Endothelial cell of umbilical vein (primary cell): ENCODE measurements around the gene EEIG1. TPM values are rescaled to one million over a fixed set of nuclear protein-coding genes. Genes with fewer than 3 reads are reported as not detected.

Experiments used
- BruUV-seq: library from RNA; stranded (reverse); fragments of 400-500 nt; replicated peaks from 2 replicates; lab custom pipeline; 2021; lab: Mats Ljungman, UMichigan
- CTCF ChIA-PET: fragments of 300-600, 350-600 bp; sonication (Branson Sonifier 250); formaldehyde crosslinking; loops from one replicate; lab custom pipeline; 2021; ENCODE audit warnings: antibody characterized with exemption, inconsistent platforms; lab: Charles Lee
- POLR2A ChIA-PET: fragments of 300-600, 350-600 bp; sonication (Branson Sonifier 250); formaldehyde crosslinking; loops from one replicate; lab custom pipeline; 2021; ENCODE audit warnings: antibody characterized with exemption, inconsistent platforms; lab: Charles Lee
- DNase-seq: peaks from one replicate; pipeline ENCODE4 v3.0.0-alpha.2; 2011; ENCODE audit warnings: low read depth, low spot score
- FAIRE-seq: peaks from 2 replicates; lab custom pipeline; 2011; peaks lifted over from hg19 to GRCh38; lab: Jason Lieb, UNC
- H2AFZ ChIP-seq: 2 replicates; pipeline ENCODE4 v1.6.0; 2012; ENCODE audit warnings: low read depth, low read length, control low read depth, inconsistent platforms
- H3K27ac ChIP-seq: 2 replicates; pipeline ENCODE4 v1.5.1; 2011; ENCODE audit warnings: low read depth, mild to moderate bottlenecking, control low read depth, low read length, moderate library complexity; ENCODE audit not compliant: insufficient read depth
- H3K27me3 ChIP-seq, 2 experiments: 2 replicates each; pipeline versions ENCODE4 v1.6.0 to v1.6.1; 2011; ENCODE audit warnings: low read length in 2 of 2, mixed read lengths in 1 of 2; ENCODE audit not compliant: control insufficient read depth in 2 of 2, insufficient read depth in 2 of 2
- H3K36me3 ChIP-seq, 2 experiments: 2 replicates in 1 of 2; 3 replicates in 1 of 2; pipeline ENCODE4 v1.5.1; 2011; ENCODE audit warnings: low read length in 2 of 2, mild to moderate bottlenecking in 1 of 2, moderate library complexity in 1 of 2; ENCODE audit not compliant: control insufficient read depth in 2 of 2, insufficient read depth in 2 of 2; ENCODE audit errors: extremely low read depth in 1 of 2
- H3K4me1 ChIP-seq: 3 replicates; pipeline ENCODE4 v1.5.1; 2011; ENCODE audit warnings: mild to moderate bottlenecking, low read length; ENCODE audit not compliant: control insufficient read depth, insufficient read depth; ENCODE audit errors: extremely low read depth
- H3K4me2 ChIP-seq: 2 replicates; pipeline ENCODE4 v1.6.1; 2011; ENCODE audit warnings: low read length, control low read depth, mixed read lengths; ENCODE audit not compliant: insufficient read depth
- H3K4me3 ChIP-seq, 3 experiments: fragments of 200-600 bp in 1 of 3; sonication (generic), shearing (Covaris generic) in 1 of 3; replicated peaks in 1 of 3; 2 replicates each; pipeline ENCODE4 v1.5.1; 2011 to 2016; ENCODE audit warnings: control low read depth in 3 of 3, low read length in 3 of 3, mild to moderate bottlenecking in 2 of 3, inconsistent platforms in 1 of 3, low read depth in 1 of 3, moderate library complexity in 1 of 3; ENCODE audit not compliant: insufficient read depth in 1 of 3
- H3K79me2 ChIP-seq: 2 replicates; pipeline ENCODE4 v1.6.0; 2012; ENCODE audit warnings: low read length, inconsistent platforms; ENCODE audit not compliant: control insufficient read depth, insufficient read depth
- H3K9ac ChIP-seq: replicated peaks from 2 replicates; pipeline ENCODE3; 2011; ENCODE audit warnings: low read length, control low read depth; ENCODE audit not compliant: insufficient read depth; ENCODE audit errors: extremely low read depth
- H3K9me1 ChIP-seq: replicated peaks from 3 replicates; pipeline ENCODE4 v1.6.0; 2011; ENCODE audit warnings: mild to moderate bottlenecking, low read length; ENCODE audit not compliant: control insufficient read depth, insufficient read depth; ENCODE audit errors: extremely low read depth
- H3K9me3 ChIP-seq: replicated peaks from 2 replicates; pipeline ENCODE4 v1.5.1; 2012; ENCODE audit warnings: low read length, inconsistent platforms; ENCODE audit not compliant: control insufficient read depth, insufficient read depth
- H4K20me1 ChIP-seq: replicated peaks from 2 replicates; pipeline ENCODE3; 2011; ENCODE audit warnings: mild to moderate bottlenecking, low read length; ENCODE audit not compliant: control insufficient read depth, insufficient read depth; ENCODE audit errors: extremely low read depth
- CTCF ChIP-seq, 2 donors: IDR thresholded peaks; 1 replicate in 1 of 2; 2 replicates in 1 of 2; pipeline ENCODE4 v1.5.1; 2011; ENCODE audit warnings: low read length in 2 of 2, mild to moderate bottlenecking in 2 of 2, moderate library complexity in 2 of 2, control low read depth in 1 of 2, inconsistent platforms in 1 of 2, low read depth in 1 of 2; ENCODE audit not compliant: insufficient read depth in 1 of 2; ENCODE audit errors: extremely low read depth in 1 of 2
- EZH2 ChIP-seq: IDR thresholded peaks from 2 replicates; pipeline ENCODE4 v1.6.1; 2012; ENCODE audit warnings: borderline replicate concordance, low read depth, mild to moderate bottlenecking, moderate library complexity, low read length, inconsistent platforms; ENCODE audit not compliant: severe bottlenecking
- FOS ChIP-seq: IDR thresholded peaks from 2 replicates; pipeline ENCODE4 v1.6.1; 2011; ENCODE audit warnings: mild to moderate bottlenecking, low read length, moderate library complexity, borderline replicate concordance; ENCODE audit not compliant: insufficient read depth
- GATA2 ChIP-seq: IDR thresholded peaks from 2 replicates; pipeline ENCODE4 v1.7.0; 2011; ENCODE audit warnings: low read depth, mild to moderate bottlenecking, moderate library complexity, mixed read lengths, low read length; ENCODE audit not compliant: insufficient read length, insufficient read depth
- JUN ChIP-seq: IDR thresholded peaks from 2 replicates; pipeline ENCODE4 v1.6.1; 2011; ENCODE audit warnings: borderline replicate concordance, low read depth; ENCODE audit not compliant: insufficient read length, insufficient read depth
- MAX ChIP-seq: IDR thresholded peaks from 2 replicates; pipeline ENCODE4 v1.6.1; 2011; ENCODE audit not compliant: insufficient read depth, insufficient read length
- MYC ChIP-seq: IDR thresholded peaks from one replicate; pipeline ENCODE4 v1.6.1; 2011; ENCODE audit warnings: mild to moderate bottlenecking, low read depth, low read length
- POLR2A ChIP-seq: IDR thresholded peaks from 2 replicates; pipeline ENCODE4 v1.6.1; 2012; ENCODE audit warnings: low read depth, mild to moderate bottlenecking, control low read depth, low read length
- POLR2AphosphoS5 ChIP-seq: IDR thresholded peaks from 2 replicates; pipeline ENCODE4 v1.6.1; 2012; ENCODE audit warnings: low read depth, mild to moderate bottlenecking, control low read depth, low read length, moderate library complexity; ENCODE audit not compliant: insufficient read depth
- dilution Hi-C: fragments of 300-500 bp; cut with MboI; formaldehyde crosslinking; loops from one replicate; pipeline ENCODE4 v1.15.0; 2019; ENCODE audit warnings: low sequenced_read_pairs; ENCODE audit not compliant: extremely low pct_ligation_motif_present
- intact Hi-C: fragments of 100-400 bp; cut with micrococcal nuclease; formaldehyde crosslinking; loops from one replicate; pipeline ENCODE4 v1.10.0; 2022
- polyA plus RNA-seq, 4 experiments: library from polyadenylated mRNA; depleted of rRNA in 3 of 4; stranded (reverse) in 3 of 4; unstranded in 1 of 4; fragments of >200 nt; gene quantifications; 2 replicates each; pipeline versions ENCODE4 v1.2.1 to v1.2.3, GENCODE V29; 2011 to 2012; ENCODE audit warnings: missing spikeins in 1 of 4
- total RNA-seq: library from RNA; stranded (reverse); gene quantifications from 2 replicates; pipeline ENCODE4 v1.2.3, GENCODE V29; 2021

Gene EEIG1
- total and polyA plus RNA-seq, 2 donors (not counting 3 experiments of a cell fraction or from before 2014, with no cell fraction given), result 8.4 to 19.0 TPM

- Histone ChIP-seq H3K9me3 (no peaks in the 10 kb centered on the region), H3K4me2 (no peak overlapping the region), H3K4me3 (no peak overlapping the region), H2AFZ (no peak overlapping the region), H3K36me3 (peaks cover 0 to 5% of the 10 kb centered on the region in 2 experiments), H3K27me3 (no peaks in the 10 kb centered on the region), H3K9me1 (no peaks in the 10 kb centered on the region), H4K20me1 (no peaks in the 10 kb centered on the region), H3K27ac (no peak overlapping the region), H3K4me1 (peaks cover 6% of the 10 kb centered on the region), H3K9ac (no peak overlapping the region), H3K79me2 (no peaks in the 10 kb centered on the region)
- FAIRE-seq (no peak), DNase-seq (no peak)
- CTCF ChIA-PET, result interaction anchor here (0.7 to 3.3 kb wide), 4 partner anchors 58 to 169 kb away, joined by 3 to 17 read pairs (median 4); no protein-coding TSS in a partner anchor
- dilution Hi-C loops (no loop called here), intact Hi-C loops (no loop called here)
- POLR2A ChIA-PET, result no interaction called here
- no peak for TF ChIP-seq POLR2A
- BruUV-seq, result no TSS peak
Observed at GRCh38 chr9:127947841-127948710, 32.7 kb downstream of the EEIG1 start.

GRCh38 chr9:127946728-127947127 is 34.1 kb downstream of the EEIG1 start:
- H3K9me1 ChIP-seq, result no peaks in the 10 kb centered on the region
- TF ChIP-seq GATA2 (no peak), POLR2A (no peak), MAX (no peak), MYC (no peak), FOS (no peak), POLR2AphosphoS5 (no peak), CTCF (IDR thresholded peaks at IDR 0.05; ENCODE audit: extremely low read depth in 1 of 2, insufficient read depth in 1 of 2, low read depth in 1 of 2, low read length in 2 of 2) (no peak), EZH2 (no peak), JUN (no peak)
- DNase-seq (no peak), FAIRE-seq (no peak)
- H3K9me3 ChIP-seq, result no peaks in the 10 kb centered on the region
- CTCF ChIA-PET, result interaction anchor here (6.5 kb wide), 1 partner anchor 91 kb away, joined by 203 read pairs; no protein-coding TSS in a partner anchor
- POLR2A ChIA-PET, result no interaction called here
- H3K4me1 ChIP-seq, result no peaks in the 10 kb centered on the region
- H4K20me1 ChIP-seq, result no peaks in the 10 kb centered on the region
- dilution Hi-C loops, result no loop called here
- no TSS peak for BruUV-seq
- H2AFZ ChIP-seq, result no peak overlapping the region
- no peak overlapping the region for H3K4me3 ChIP-seq
- no peak overlapping the region for H3K9ac ChIP-seq
- intact Hi-C loops, result no loop called here
- peaks cover 0 to 5% of the 10 kb centered on the region in 2 experiments for H3K36me3 ChIP-seq
- no peak overlapping the region for H3K4me2 ChIP-seq
- no peak overlapping the region for H3K27ac ChIP-seq
- no peaks in the 10 kb centered on the region for H3K27me3 ChIP-seq
- no peaks in the 10 kb centered on the region for H3K79me2 ChIP-seq
